SK-N-SH treated with all-trans-retinoic acid at 6 μM for 48 hours (cell line): ENCODE results near the gene TROAP.

Source experiments
- ESRRG ChIP-seq: fragments of 250-450 bp; sonication (Bioruptor Pico); IDR thresholded peaks from 2 replicates; pipeline ENCODE4 v1.6.1; 2021; ENCODE audit warnings: mild to moderate bottlenecking
- ISL1 ChIP-seq: fragments of 250-450 bp; sonication (Bioruptor Pico); IDR thresholded peaks from 2 replicates; pipeline ENCODE4 v2.1.2; 2022; ENCODE audit warnings: mild to moderate bottlenecking, moderate library complexity
- ZFP30 ChIP-seq: fragments of 450-650 bp; formaldehyde crosslinking; IDR thresholded peaks from 2 replicates; pipeline ENCODE4 v1.5.0; 2022; ENCODE audit warnings: mild to moderate bottlenecking, moderate library complexity

- TF ChIP-seq ZFP30 (CRISPR knock-in tag) (no peak), ISL1 (CRISPR knock-in tag) (no peak), ESRRG (no peak)
Measured at GRCh38 chr12:49276304-49277290, 46.5 kb upstream of the TROAP start.
